Stimulated activated effector memory CD8-positive, alpha-beta T cell treated with anti-CD3 and anti-CD28 coated beads, Interleukin-12 subunit alpha, Interleukin-12 subunit beta, amount 100 ng/mL, for 72 hours (primary cell): ENCODE measurements around the gene MSI2.

ENCODE experiments used
- ATAC-seq: fragments of 150-1000 bp; cut with Tn5 transposase; 2 replicates; pipeline ENCODE4 v1.10.0; 2021
- DNase-seq, 2 donors: peaks; one replicate each; pipeline ENCODE4 v3.0.0; 2021 to 2022; ENCODE audit warnings: low spot score in 2 of 2
- H3K27ac Mint-ChIP-seq: one replicate; pipeline ENCODE4 v1.8.0; 2022; ENCODE audit warnings: mild to moderate bottlenecking, mixed read lengths
- H3K36me3 Mint-ChIP-seq: one replicate; pipeline ENCODE4 v1.8.0; 2022; ENCODE audit warnings: mild to moderate bottlenecking, mixed read lengths
- H3K4me1 Mint-ChIP-seq: one replicate; pipeline ENCODE4 v1.8.0; 2022; ENCODE audit warnings: mixed read lengths
- H3K4me3 Mint-ChIP-seq: one replicate; pipeline ENCODE4 v1.8.0; 2022; ENCODE audit warnings: mild to moderate bottlenecking, mixed read lengths
- H3K9me3 Mint-ChIP-seq: one replicate; pipeline ENCODE4 v1.8.0; 2022; ENCODE audit warnings: mixed read lengths

The MSI2 gene

GRCh38 chr17:57342963-57343589 is 86.8 kb downstream of the MSI2 start:
- H3K9me3 Mint-ChIP-seq = no peaks in the 10 kb centered on the region
- DNase-seq (no peak), ATAC-seq (no peak)
- H3K36me3 Mint-ChIP-seq = peaks cover 7% of the 10 kb centered on the region
- no peak overlapping the region for H3K27ac Mint-ChIP-seq
- H3K4me1 Mint-ChIP-seq = peaks cover 42% of the 10 kb centered on the region
- H3K4me3 Mint-ChIP-seq = no peak overlapping the region

GRCh38 chr17:57343717-57344116 is 87.4 kb downstream of the MSI2 start:
- H3K27ac Mint-ChIP-seq = no peak overlapping the region
- peaks cover 7% of the 10 kb centered on the region for H3K36me3 Mint-ChIP-seq
- peaks cover 39% of the 10 kb centered on the region for H3K4me1 Mint-ChIP-seq
- H3K9me3 Mint-ChIP-seq = no peaks in the 10 kb centered on the region
- ATAC-seq = no peak
- no peak for DNase-seq
- no peak overlapping the region for H3K4me3 Mint-ChIP-seq

- Mint-ChIP-seq H3K4me3 (no peak overlapping the region), H3K27ac (no peak overlapping the region), H3K36me3 (peaks cover 7% of the 10 kb centered on the region), H3K4me1 (peaks cover 33% of the 10 kb centered on the region), H3K9me3 (no peaks in the 10 kb centered on the region)
- no peak for DNase-seq
- ATAC-seq = no peak
Measured at GRCh38 chr17:57344261-57344660, 87.9 kb downstream of the MSI2 start.

- Mint-ChIP-seq H3K9me3 (no peaks in the 10 kb centered on the region), H3K4me1 (peaks cover 41% of the 10 kb centered on the region), H3K4me3 (no peak overlapping the region), H3K27ac (no peak overlapping the region), H3K36me3 (peaks cover 7% of the 10 kb centered on the region)
- ATAC-seq (no peak), DNase-seq (no peak)
Measured at GRCh38 chr17:57349541-57350247, 93.4 kb downstream of the MSI2 start.

GRCh38 chr17:57350266-57350665 is 93.9 kb downstream of the MSI2 start:
- no peak for ATAC-seq
- Mint-ChIP-seq H3K36me3 (peaks cover 7% of the 10 kb centered on the region), H3K4me1 (peaks cover 47% of the 10 kb centered on the region), H3K9me3 (no peaks in the 10 kb centered on the region), H3K27ac (no peak overlapping the region), H3K4me3 (no peak overlapping the region)
- DNase-seq = no peak

- H3K4me3 Mint-ChIP-seq = no peak overlapping the region
- peaks cover 66% of the 10 kb centered on the region for H3K4me1 Mint-ChIP-seq
- H3K9me3 Mint-ChIP-seq = no peaks in the 10 kb centered on the region
- no peak for DNase-seq
- ATAC-seq = no peak
- peak overlapping the region; percentile 65 for H3K27ac Mint-ChIP-seq
- H3K36me3 Mint-ChIP-seq = peaks cover 4% of the 10 kb centered on the region
Measured at GRCh38 chr17:57352665-57353175, 96.4 kb downstream of the MSI2 start.

- Mint-ChIP-seq H3K4me3 (no peak overlapping the region), H3K36me3 (no peaks in the 10 kb centered on the region), H3K27ac (peak overlapping the region; percentile 16), H3K4me1 (peaks cover 71% of the 10 kb centered on the region), H3K9me3 (no peaks in the 10 kb centered on the region)
- ATAC-seq = peak; percentile 50
- DNase-seq = no peak
Measured at GRCh38 chr17:57354673-57355072, 98.3 kb downstream of the MSI2 start.

- ATAC-seq = no peak
- H3K9me3 Mint-ChIP-seq = no peaks in the 10 kb centered on the region
- no peak overlapping the region for H3K4me3 Mint-ChIP-seq
- DNase-seq = no peak
- H3K4me1 Mint-ChIP-seq = peaks cover 71% of the 10 kb centered on the region
- H3K27ac Mint-ChIP-seq = no peak overlapping the region
- H3K36me3 Mint-ChIP-seq = no peaks in the 10 kb centered on the region
Measured at GRCh38 chr17:57355090-57355859, 99.0 kb downstream of the MSI2 start.

GRCh38 chr17:57356153-57356718 is 99.9 kb downstream of the MSI2 start:
- DNase-seq = no peak
- Mint-ChIP-seq H3K9me3 (no peaks in the 10 kb centered on the region), H3K36me3 (no peaks in the 10 kb centered on the region), H3K4me1 (peaks cover 63% of the 10 kb centered on the region), H3K4me3 (no peak overlapping the region), H3K27ac (no peak overlapping the region)
- ATAC-seq = no peak

- H3K9me3 Mint-ChIP-seq = no peaks in the 10 kb centered on the region
- no peaks in the 10 kb centered on the region for H3K36me3 Mint-ChIP-seq
- H3K4me1 Mint-ChIP-seq = peaks cover 62% of the 10 kb centered on the region
- DNase-seq (no peak), ATAC-seq (no peak)
- H3K4me3 Mint-ChIP-seq = no peak overlapping the region
- peak overlapping the region; percentile 40 for H3K27ac Mint-ChIP-seq
Measured at GRCh38 chr17:57356719-57357391, 100.5 kb downstream of the MSI2 start.

- Mint-ChIP-seq H3K27ac (peak overlapping the region; percentile 43), H3K36me3 (no peaks in the 10 kb centered on the region), H3K4me3 (peak overlapping the region; percentile 6), H3K4me1 (peaks cover 59% of the 10 kb centered on the region), H3K9me3 (no peaks in the 10 kb centered on the region)
- DNase-seq = no peak
- no peak for ATAC-seq
Measured at GRCh38 chr17:57357392-57357784, 101.1 kb downstream of the MSI2 start.

- DNase-seq (no peak), ATAC-seq (peak; percentile 80)
- Mint-ChIP-seq H3K4me3 (peak overlapping the region; percentile 6), H3K9me3 (no peaks in the 10 kb centered on the region), H3K4me1 (peaks cover 55% of the 10 kb centered on the region), H3K27ac (peak overlapping the region; percentile 43), H3K36me3 (no peaks in the 10 kb centered on the region)
Measured at GRCh38 chr17:57357830-57358430, 101.6 kb downstream of the MSI2 start.

- H3K36me3 Mint-ChIP-seq = no peaks in the 10 kb centered on the region
- no peak overlapping the region for H3K4me3 Mint-ChIP-seq
- no peaks in the 10 kb centered on the region for H3K9me3 Mint-ChIP-seq
- DNase-seq = no peak
- H3K27ac Mint-ChIP-seq = no peak overlapping the region
- ATAC-seq = no peak
- H3K4me1 Mint-ChIP-seq = peaks cover 36% of the 10 kb centered on the region
Measured at GRCh38 chr17:57360266-57360665, 103.9 kb downstream of the MSI2 start.

- DNase-seq = no peak
- no peak for ATAC-seq
- no peaks in the 10 kb centered on the region for H3K36me3 Mint-ChIP-seq
- H3K4me3 Mint-ChIP-seq = no peak overlapping the region
- H3K9me3 Mint-ChIP-seq = no peaks in the 10 kb centered on the region
- H3K27ac Mint-ChIP-seq = no peak overlapping the region
- peaks cover 22% of the 10 kb centered on the region for H3K4me1 Mint-ChIP-seq
Measured at GRCh38 chr17:57362797-57363556, 106.7 kb downstream of the MSI2 start.
